ENCODE results near the gene PCLO.

The PCLO gene

GRCh38 chr7:83077328-83077727 is 85.4 kb downstream of the PCLO start:
- no peak for TF ChIP-seq CTCF (IDR thresholded peaks at IDR 0.05; ENCODE audit: low read depth, low read length)
- Histone ChIP-seq H3K9me3 (no peaks in the 10 kb centered on the region), H3K4me1 (peaks cover 2% of the 10 kb centered on the region; the same call in 1 of the 2 replicates), H3K27me3 (no peaks in the 10 kb centered on the region), H3K36me3 (no peaks in the 10 kb centered on the region), H3K4me3 (ENCODE audit: low read depth, low read length) (no peak overlapping the region)
- DNase-seq: no peak

GRCh38 chr7:83072576-83073517 is 89.8 kb downstream of the PCLO start:
- TF ChIP-seq CTCF (IDR thresholded peaks at IDR 0.05; ENCODE audit: low read depth, low read length): peak; percentile 75
- H3K4me3 ChIP-seq (ENCODE audit: low read depth, low read length): no peak overlapping the region
- no peaks in the 10 kb centered on the region for H3K36me3 ChIP-seq
- H3K4me1 ChIP-seq: peaks cover 5% of the 10 kb centered on the region; the same call in 1 of the 2 replicates
- H3K27me3 ChIP-seq: no peaks in the 10 kb centered on the region
- DNase-seq: no peak
- H3K9me3 ChIP-seq: no peaks in the 10 kb centered on the region

- no peak for DNase-seq
- no peaks in the 10 kb centered on the region for H3K36me3 ChIP-seq
- H3K4me1 ChIP-seq: peaks cover 9% of the 10 kb centered on the region
- H3K9me3 ChIP-seq: no peaks in the 10 kb centered on the region
- H3K4me3 ChIP-seq (ENCODE audit: low read depth, low read length): no peak overlapping the region
- no peaks in the 10 kb centered on the region for H3K27me3 ChIP-seq
- TF ChIP-seq CTCF (IDR thresholded peaks at IDR 0.05; ENCODE audit: low read depth, low read length): no peak
Observed at GRCh38 chr7:83065714-83066113, 97.0 kb downstream of the PCLO start.

- H3K4me3 ChIP-seq (ENCODE audit: low read depth, low read length): no peak overlapping the region
- no peaks in the 10 kb centered on the region for H3K27me3 ChIP-seq
- DNase-seq: peak; percentile 76
Observed at GRCh38 chr7:83060218-83060617, 102.5 kb downstream of the PCLO start.

GRCh38 chr7:83058667-83059066 is 104.0 kb downstream of the PCLO start:
- no peak overlapping the region for H3K4me3 ChIP-seq (ENCODE audit: low read depth, low read length)
- no peak for DNase-seq
- H3K36me3 ChIP-seq: no peaks in the 10 kb centered on the region
- H3K4me1 ChIP-seq: peaks cover 20% of the 10 kb centered on the region
- no peak for TF ChIP-seq CTCF (IDR thresholded peaks at IDR 0.05; ENCODE audit: low read depth, low read length)
- no peaks in the 10 kb centered on the region for H3K9me3 ChIP-seq
- H3K27me3 ChIP-seq: no peaks in the 10 kb centered on the region

More at GRCh38 chr7:83060218-83060617, 102.5 kb downstream of the PCLO start:
- no peak for TF ChIP-seq CTCF (IDR thresholded peaks at IDR 0.05; ENCODE audit: low read depth, low read length)
- H3K9me3 ChIP-seq: no peaks in the 10 kb centered on the region
- H3K4me1 ChIP-seq: peaks cover 20% of the 10 kb centered on the region
- no peaks in the 10 kb centered on the region for H3K36me3 ChIP-seq

- no peak overlapping the region for H3K4me3 ChIP-seq (ENCODE audit: low read depth, low read length)
- no peaks in the 10 kb centered on the region for H3K27me3 ChIP-seq
- no peak for DNase-seq
- H3K9me3 ChIP-seq: no peaks in the 10 kb centered on the region
- H3K36me3 ChIP-seq: no peaks in the 10 kb centered on the region
- TF ChIP-seq CTCF (IDR thresholded peaks at IDR 0.05; ENCODE audit: low read depth, low read length): no peak
- peaks cover 8% of the 10 kb centered on the region for H3K4me1 ChIP-seq
Observed at GRCh38 chr7:83055197-83055596, 107.5 kb downstream of the PCLO start.

All from BE2C (cell line).